NCI-H2196 (cell line): ENCODE measurements around the gene NCOR2.

ENCODE experiments used
- DNase-seq: peaks from one replicate; lab custom pipeline; 2025; ENCODE audit not compliant: unreplicated experiment; lab: John Stamatoyannopoulos, UW

NCOR2 gene

GRCh38 chr12:124577374-124577773, 10.0 kb upstream of the NCOR2 start:
- no peak for DNase-seq

- no peak for DNase-seq
Observed at GRCh38 chr12:124576061-124576650, 8.7 kb upstream of the NCOR2 start.

DNA sequence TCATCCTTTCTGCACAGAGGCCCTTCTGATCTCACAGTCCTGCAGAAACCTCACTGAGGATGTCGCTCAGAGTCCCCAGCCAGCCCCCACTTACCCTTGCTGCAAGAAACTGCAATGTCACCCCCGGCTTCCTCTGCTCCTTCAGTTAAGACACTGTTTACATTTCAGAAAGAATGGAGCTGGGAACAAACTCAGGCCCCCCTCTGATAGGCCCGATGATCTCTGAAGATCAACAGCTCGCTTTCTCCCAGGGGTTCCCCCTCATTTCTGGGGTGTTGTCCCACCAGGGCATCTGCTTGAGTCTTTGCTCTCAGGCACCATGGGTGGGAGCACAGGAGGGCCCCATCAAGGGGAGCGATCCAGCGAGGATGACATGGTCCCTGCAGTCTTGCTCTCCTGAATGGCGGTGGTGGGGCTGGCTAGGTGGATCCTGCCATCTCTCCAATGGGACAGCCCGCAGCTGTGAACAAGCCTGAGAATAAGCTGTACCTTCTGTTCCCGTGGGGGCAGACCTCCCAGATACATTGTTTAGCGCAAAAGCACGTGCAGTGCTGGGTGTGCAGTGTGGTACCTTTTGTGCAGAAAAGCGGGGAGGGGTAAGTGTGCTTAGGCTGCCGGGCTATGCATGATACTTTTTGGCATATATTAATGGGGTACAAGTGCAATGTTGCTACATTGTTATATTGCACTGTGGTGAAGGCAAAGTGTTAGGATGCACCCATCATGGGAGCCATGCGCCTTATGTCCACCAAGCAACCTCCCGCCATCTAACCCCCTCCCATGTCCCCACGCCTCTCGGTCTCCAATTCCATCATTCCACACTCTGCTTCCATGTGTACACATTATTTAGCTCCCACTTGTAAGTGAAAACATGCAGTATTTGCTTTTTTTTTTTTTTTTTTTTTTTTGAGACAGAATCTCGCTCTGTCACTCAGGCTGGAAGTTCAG, 6.7 kb upstream of the NCOR2 start:
- DNase-seq: no peak

DNA sequence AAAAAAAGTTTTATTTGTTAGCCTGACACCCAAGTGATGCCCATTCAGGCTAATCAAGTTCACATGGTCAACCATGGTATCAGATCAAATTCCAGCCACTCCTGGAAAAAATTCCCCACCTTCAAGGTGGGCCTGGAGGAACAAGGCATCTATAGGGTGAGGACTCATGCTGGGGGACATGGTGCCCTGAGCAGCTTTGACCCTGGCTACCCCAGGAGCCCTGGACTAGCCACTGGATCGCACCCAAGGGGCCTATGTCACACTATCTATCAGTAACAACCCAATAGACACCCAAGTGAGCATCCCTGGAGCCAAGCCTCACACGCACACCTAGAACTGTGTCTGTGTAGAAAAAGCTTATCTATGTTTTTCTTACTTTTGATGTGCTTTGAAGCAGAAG, 4.1 kb upstream of the NCOR2 start:
- no peak for DNase-seq

- no peak for DNase-seq
Observed at GRCh38 chr12:124570810-124571209, 3.4 kb upstream of the NCOR2 start.

DNA sequence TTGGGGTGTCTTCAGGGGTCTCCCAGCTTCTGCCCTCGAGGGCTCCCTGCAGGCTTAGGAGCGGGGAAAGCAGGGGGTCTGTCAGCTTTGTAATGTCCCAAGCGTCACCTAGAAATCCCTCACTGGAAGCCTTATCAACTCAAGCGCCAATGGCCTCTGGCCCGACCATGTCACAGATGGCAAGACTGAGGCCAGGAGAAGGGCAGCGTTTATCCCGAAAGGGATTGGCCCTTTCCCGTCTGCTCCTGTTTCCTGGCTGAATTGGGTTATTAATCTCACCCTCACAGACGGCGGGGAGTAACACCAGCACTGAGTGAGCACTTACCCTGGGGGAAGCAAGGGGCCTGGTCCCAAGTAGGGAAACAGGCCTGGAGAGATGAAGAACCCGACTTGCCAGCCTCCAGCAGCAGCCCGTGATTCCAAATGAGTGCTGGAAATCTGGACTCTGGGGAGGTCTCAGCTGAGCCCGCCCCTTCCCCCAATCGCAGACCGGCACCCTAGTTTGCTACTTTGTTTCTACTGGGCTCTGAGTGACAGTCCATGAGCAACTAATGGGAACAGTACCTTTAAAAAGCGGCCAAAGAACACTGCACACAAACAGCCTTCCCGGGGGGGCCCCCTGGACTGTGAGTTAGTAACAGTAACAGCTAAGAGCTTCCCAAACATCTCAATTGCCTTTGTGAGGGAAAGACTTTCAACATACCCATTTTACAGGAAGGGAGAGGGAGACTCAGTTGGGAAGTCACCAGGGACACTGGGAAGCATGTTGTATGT, 2.1 kb upstream of the NCOR2 start:
- no peak for DNase-seq

- DNase-seq: peak; percentile 41
Observed at GRCh38 chr12:124568431-124569374, 1.3 kb upstream of the NCOR2 start.

- DNase-seq: peak; percentile 85
Observed at GRCh38 chr12:124567673-124568373, 411 bp upstream of the NCOR2 start.

DNA sequence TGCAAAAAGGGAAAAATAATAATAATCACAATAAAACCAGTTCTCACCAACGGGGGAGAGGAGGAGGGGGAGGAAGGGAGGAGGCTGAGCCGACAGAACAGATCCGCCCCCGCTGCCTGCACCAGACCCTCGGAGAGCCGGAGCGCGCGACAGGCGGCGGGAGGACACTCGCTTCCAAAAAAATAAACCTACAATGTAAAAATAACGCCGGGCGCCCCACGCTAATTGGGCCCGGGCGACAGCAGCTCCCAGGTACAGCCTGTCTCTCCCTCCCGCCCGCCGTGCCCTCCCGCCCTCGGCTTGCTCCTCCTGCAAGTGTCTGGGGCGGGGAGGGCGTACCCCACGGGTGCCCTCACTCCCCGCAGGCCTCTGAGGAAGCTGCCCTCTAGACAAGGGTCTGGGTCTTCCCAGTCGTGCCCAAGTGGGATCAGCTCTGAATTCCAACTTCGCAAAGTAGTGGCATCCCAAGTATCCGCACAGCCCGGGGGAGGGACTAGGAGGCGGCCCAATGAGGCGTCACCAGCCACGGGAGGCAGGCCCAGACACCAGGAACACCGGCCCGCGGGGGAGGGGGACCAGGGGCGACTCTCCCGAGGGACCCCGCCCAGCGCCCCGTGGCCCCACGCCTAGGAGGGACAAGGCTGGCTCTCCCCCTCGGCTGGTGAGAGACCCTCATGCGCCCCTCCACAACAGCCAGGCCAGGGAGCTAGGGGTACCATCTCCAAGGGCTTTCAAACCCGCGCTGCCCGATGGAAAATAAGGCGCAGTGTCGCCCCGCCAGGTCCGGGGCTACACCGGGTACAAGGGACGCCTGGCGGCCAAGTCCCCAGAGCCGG, 1.0 kb downstream of the NCOR2 start:
- DNase-seq: peak; percentile 56

DNA sequence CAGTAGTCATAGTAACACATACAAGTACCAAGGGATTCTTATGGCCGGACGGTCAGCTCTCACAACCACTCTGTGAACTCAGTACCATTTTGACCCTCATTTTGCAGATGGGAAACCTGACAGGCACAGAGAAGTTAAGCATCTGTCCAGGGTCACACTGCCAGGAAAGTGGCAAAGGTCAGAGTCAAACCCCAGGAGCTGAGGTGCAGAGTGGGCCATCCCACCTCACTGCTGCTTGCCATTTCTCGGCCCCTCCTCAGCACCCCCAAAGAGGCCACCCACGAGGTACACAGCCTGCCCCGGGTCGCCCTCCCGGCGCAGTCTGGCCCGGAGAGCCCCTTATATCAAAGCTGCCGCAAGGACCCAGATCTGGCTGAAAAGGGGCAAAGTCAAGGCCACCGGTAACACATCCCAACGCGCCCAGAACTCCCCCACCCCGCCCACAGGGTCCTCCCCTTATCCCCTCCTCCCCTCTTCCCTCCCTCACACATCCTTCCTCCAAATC, 1.7 kb downstream of the NCOR2 start:
- no peak for DNase-seq

GRCh38 chr12:124564971-124565491, 2.4 kb downstream of the NCOR2 start:
- no peak for DNase-seq

DNA sequence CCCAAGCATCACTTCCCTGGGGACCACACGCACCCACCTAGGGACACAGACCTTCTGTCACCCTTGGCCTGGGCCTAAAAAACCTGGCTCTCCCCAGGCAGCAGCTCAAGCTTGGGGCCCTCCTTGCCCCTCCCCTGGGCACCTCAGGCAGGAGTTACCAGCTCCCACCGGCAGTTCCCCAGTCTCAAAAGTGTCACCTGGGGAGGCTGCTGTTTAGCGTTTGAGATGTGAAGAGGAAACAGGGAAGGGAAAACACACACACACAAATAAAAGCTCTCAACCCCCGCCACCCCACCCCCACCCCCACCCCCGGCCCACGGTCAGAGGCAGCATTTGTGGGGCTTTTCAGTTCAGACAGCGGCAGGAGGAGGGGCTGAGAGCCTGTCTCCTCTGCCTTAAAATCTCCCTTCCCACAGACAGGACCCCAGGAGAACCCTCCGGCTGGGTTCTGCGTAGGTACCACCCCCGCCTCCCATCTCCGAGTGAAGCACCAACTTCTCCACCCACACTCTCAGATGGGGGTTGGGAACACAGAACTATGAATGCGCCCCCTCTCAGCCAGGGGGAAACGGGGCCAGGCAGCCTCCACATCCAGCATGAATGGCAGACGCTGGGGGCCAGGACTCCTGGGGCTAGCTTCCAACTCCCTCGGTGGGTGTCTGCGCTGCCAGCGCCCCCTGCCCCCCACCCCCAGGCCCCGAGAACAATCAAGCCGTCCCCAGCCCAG, 3.0 kb downstream of the NCOR2 start:
- DNase-seq: no peak

GRCh38 chr12:124563809-124564208, 3.6 kb downstream of the NCOR2 start:
- DNase-seq: no peak

DNA sequence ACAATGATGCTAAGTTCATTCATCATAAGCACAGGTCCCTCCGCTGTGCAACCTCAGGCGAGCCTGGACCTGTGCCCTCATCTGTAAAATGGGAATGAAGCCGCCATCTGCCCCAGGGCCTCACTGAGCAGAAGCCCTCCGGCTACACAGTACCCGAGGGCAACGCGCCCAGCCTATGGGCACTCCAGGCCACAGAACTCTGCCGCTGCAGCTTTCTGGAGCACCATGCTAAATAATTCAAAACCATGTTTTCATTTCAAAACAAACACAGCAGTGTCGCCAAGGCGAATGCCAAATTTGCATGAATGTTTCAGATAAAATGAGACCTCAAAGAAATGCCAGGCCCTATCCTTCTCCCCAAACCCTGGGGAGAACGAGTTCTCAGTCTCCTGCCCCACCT, 4.0 kb downstream of the NCOR2 start:
- peak; percentile 14 for DNase-seq

GRCh38 chr12:124562796-124563181, 4.6 kb downstream of the NCOR2 start:
- no peak for DNase-seq

DNA sequence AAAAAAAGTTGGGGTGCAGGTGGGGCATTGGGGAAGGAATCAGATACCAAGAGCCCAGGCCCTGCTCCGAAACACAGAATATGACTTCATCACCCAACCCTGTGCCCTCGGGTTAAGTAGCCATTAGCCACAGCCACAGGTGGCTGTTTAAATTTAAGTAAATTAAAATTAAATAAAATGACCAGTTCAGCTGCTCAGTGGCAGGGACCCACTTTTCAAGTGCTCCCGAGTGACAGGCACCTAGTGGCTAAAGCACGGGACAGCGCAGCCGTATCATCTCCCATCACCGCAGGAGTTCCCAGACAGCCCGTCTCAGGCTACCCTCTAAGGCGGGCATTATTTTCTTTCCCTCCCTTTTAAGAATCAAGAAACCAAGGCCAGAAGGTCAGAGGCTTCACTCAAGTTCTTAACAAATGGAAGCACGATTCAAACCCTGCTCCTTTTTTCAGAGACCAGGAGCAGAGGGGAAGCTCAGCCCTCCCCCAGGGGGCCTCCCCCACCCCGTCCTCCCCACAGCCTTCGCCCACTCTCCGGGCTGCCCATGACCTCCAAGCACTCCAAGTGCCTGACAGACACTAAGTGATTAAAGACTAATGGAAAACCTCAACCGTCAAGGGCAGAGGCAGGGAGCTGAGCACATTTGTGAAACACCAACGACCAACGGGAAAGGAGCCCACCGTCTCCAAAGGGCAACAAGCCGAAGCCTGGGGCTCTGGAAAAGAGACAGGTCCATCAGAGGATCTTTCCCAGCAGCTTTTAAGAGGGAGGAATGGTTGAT, 5.2 kb downstream of the NCOR2 start:
- no peak for DNase-seq

GRCh38 chr12:124561231-124561630, 6.2 kb downstream of the NCOR2 start:
- no peak for DNase-seq
